GM23338 (cell line): Measurements from ENCODE around the gene SBF1. TPM values are rescaled to one million over a fixed set of nuclear protein-coding genes. Genes with fewer than 3 reads are reported as not detected.

Source experiments
- ATAC-seq: fragments of 200-7000 bp; cut with Tn5 transposase; 3 replicates; pipeline ENCODE4 v1.9.1; 2020
- DNase-seq: peaks from one replicate; pipeline ENCODE4 v3.0.0-alpha.2; 2015; ENCODE audit warnings: low spot score
- H2AFZ ChIP-seq: fragments of 200-600 bp; sonication (generic); 2 replicates; pipeline ENCODE4 v1.8.0; 2016; ENCODE audit warnings: antibody characterized with exemption, mild to moderate bottlenecking, moderate library complexity
- H3F3A ChIP-seq: fragments of 200-600 bp; sonication (generic); replicated peaks from 2 replicates; pipeline ENCODE4 v1.8.0; 2017; ENCODE audit warnings: antibody characterized with exemption, mixed run types, low read depth
- H3K27ac ChIP-seq: fragments of 200-600 bp; sonication (generic); 2 replicates; pipeline ENCODE4 v1.6.1; 2016; ENCODE audit warnings: low read depth
- H3K27me3 ChIP-seq: fragments of 200-600 bp; sonication (generic); 2 replicates; pipeline ENCODE4 v1.8.0; 2016; ENCODE audit warnings: mild to moderate bottlenecking, mixed run types, moderate library complexity; ENCODE audit not compliant: insufficient read depth
- H3K36me3 ChIP-seq: fragments of 200-600 bp; sonication (generic); 2 replicates; pipeline ENCODE4 v1.8.0; 2016; ENCODE audit warnings: mild to moderate bottlenecking; ENCODE audit not compliant: insufficient read depth
- H3K4me1 ChIP-seq: fragments of 200-600 bp; sonication (generic); 2 replicates; pipeline ENCODE4 v1.8.0; 2016; ENCODE audit warnings: mild to moderate bottlenecking, moderate library complexity; ENCODE audit not compliant: insufficient read depth
- H3K4me2 ChIP-seq: fragments of 200-600 bp; sonication (generic); 2 replicates; pipeline ENCODE4 v1.7.1; 2017; ENCODE audit warnings: mixed run types
- H3K4me3 ChIP-seq: fragments of 200-600 bp; sonication (generic); 2 replicates; pipeline ENCODE4 v1.6.1; 2016; ENCODE audit warnings: mixed run types
- H3K79me2 ChIP-seq: fragments of 200-600 bp; sonication (generic); replicated peaks from 2 replicates; pipeline ENCODE4 v1.8.0; 2017; ENCODE audit warnings: mild to moderate bottlenecking; ENCODE audit not compliant: insufficient read depth
- H3K9me2 ChIP-seq: fragments of 200-600 bp; sonication (generic); 2 replicates; pipeline ENCODE4 v1.8.0; 2017; ENCODE audit not compliant: insufficient read depth
- H4K20me1 ChIP-seq: fragments of 200-600 bp; sonication (generic); replicated peaks from 2 replicates; pipeline ENCODE4 v1.8.0; 2017; ENCODE audit warnings: mild to moderate bottlenecking; ENCODE audit not compliant: insufficient read depth
- H3K27ac Mint-ChIP-seq: 2 replicates; pipeline ENCODE4 v1.8.0; 2020; ENCODE audit warnings: inconsistent platforms, mild to moderate bottlenecking, moderate library complexity, mixed read lengths
- H3K27me3 Mint-ChIP-seq: 3 replicates; pipeline ENCODE4 v1.8.0; 2022; ENCODE audit warnings: low read depth, mild to moderate bottlenecking, moderate library complexity, mixed read lengths, inconsistent platforms; ENCODE audit not compliant: insufficient read depth, poor library complexity
- H3K36me3 Mint-ChIP-seq: 3 replicates; pipeline ENCODE4 v1.8.0; 2021; ENCODE audit warnings: low read depth, mild to moderate bottlenecking, inconsistent platforms, moderate library complexity, mixed read lengths
- H3K4me1 Mint-ChIP-seq: 3 replicates; pipeline ENCODE4 v1.8.0; 2020; ENCODE audit warnings: mild to moderate bottlenecking, inconsistent platforms, mixed read lengths
- H3K4me3 Mint-ChIP-seq: 3 replicates; pipeline ENCODE4 v1.8.0; 2021; ENCODE audit warnings: moderate library complexity, mild to moderate bottlenecking, inconsistent platforms, mixed read lengths
- H3K9me3 Mint-ChIP-seq: 3 replicates; pipeline ENCODE4 v1.8.0; 2020; ENCODE audit warnings: moderate library complexity, mild to moderate bottlenecking, inconsistent platforms, mixed read lengths
- JUNB ChIP-seq: IDR thresholded peaks from one replicate; pipeline ENCODE4 v1.6.1; 2016; ENCODE audit warnings: antibody characterized with exemption; ENCODE audit not compliant: unreplicated experiment
- NANOG ChIP-seq: IDR thresholded peaks from 2 replicates; pipeline ENCODE4 v1.6.1; 2016; ENCODE audit warnings: antibody characterized with exemption, borderline replicate concordance
- STAT1 ChIP-seq: IDR thresholded peaks from one replicate; pipeline ENCODE4 v1.6.1; 2016; ENCODE audit warnings: antibody characterized with exemption; ENCODE audit not compliant: unreplicated experiment
- polyA plus RNA-seq: library from polyadenylated mRNA; unstranded; fragments of >200 nt; fragmentation: Nextera tagmentation; extraction: Ambion mirVana; gene quantifications from 2 replicates; pipeline ENCODE4 v1.2.1, GENCODE V29; 2016
- total RNA-seq: library from RNA; depleted of rRNA; stranded (reverse); fragments of >200 nt; shearing (Covaris generic); gene quantifications from 2 replicates; pipeline ENCODE4 v1.2.3, GENCODE V29; 2014
- TF ChIP-seq, protein P1 (sequence below), 2 experiments: fragments of 200-600 bp in 1 of 2; sonication (generic) in 1 of 2; conservative IDR thresholded peaks; 2 replicates each; pipeline versions ENCODE4 v1.5.1 to v1.6.1; 2016 to 2017; ENCODE audit warnings: antibody characterized with exemption in 2 of 2, low read depth in 2 of 2, mild to moderate bottlenecking in 2 of 2, moderate library complexity in 1 of 2
- TF ChIP-seq, protein P2 (sequence below): IDR thresholded peaks from 2 replicates; pipeline ENCODE4 v1.6.1; 2016; ENCODE audit warnings: antibody characterized with exemption
- TF ChIP-seq, protein P3 (sequence below): fragments of 250-450 bp; sonication (Bioruptor Pico); IDR thresholded peaks from 2 replicates; pipeline ENCODE4 v1.5.0; 2020; ENCODE audit warnings: mild to moderate bottlenecking, moderate library complexity

SBF1 gene
- total and polyA plus RNA-seq, 2 experiments from 2014 or later: 26.5 to 85.4 TPM

DNA sequence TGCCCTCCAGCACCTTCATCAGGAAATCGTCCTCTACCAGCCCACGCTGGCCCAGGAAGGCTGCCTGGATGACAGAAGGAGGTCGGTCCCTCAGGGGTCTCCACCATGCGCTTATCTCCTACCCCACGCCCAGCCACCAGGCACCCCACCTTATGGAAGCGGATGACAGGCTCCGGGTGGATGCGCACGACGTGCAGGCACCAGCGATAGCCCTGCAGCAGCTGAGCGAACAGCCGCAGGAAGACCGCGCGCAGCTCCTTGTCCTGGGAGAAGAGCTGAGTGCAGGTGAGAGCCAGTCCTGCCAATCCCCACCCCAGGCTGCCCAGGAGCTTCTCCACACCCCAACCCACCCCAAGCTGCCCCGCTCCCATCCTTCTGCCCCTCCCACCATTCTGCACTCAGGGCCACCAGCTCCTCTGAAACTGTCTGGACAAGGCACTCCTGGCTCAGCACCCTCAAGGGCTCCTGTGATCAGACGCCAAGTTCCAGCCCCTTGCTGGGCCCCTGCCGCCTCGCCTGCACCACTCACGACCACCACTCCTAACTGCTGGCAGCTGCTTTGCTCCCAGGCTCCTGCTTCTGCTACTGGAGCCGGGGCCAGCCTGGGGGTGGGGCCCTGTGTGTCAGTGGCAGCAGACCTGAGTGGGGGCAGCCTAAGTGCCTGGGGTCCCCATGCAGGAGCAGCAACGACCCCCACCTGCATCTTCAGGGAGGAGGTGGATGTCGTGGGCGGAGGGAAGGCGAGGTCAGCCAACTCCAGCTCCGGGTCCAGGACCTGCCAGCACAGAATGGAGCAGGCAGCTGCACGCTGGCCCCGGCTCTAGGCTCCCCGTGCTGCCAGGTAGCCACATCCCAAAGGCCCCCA is 9.5 kb downstream of the SBF1 start:
- Histone ChIP-seq H3K27me3 (no peaks in the 10 kb centered on the region), H3K27ac (no peak overlapping the region), H3K79me2 (peaks cover 22% of the 10 kb centered on the region), H3F3A (0 out of 2 replicates have a peak, but pooled peaks cover 3% of the 10 kb centered on the region), H3K4me3 (no peak overlapping the region), H3K4me2 (no peak overlapping the region), H3K4me1 (peaks cover 6% of the 10 kb centered on the region; the same call in 1 of the 2 replicates), H4K20me1 (peaks cover 16% of the 10 kb centered on the region), H3K36me3 (no peaks in the 10 kb centered on the region), H2AFZ (no peak overlapping the region), H3K9me2 (no peaks in the 10 kb centered on the region)
- TF ChIP-seq STAT1 (no peak), JUNB (no peak), NANOG (no peak)
- TF ChIP-seq, protein P1, sequence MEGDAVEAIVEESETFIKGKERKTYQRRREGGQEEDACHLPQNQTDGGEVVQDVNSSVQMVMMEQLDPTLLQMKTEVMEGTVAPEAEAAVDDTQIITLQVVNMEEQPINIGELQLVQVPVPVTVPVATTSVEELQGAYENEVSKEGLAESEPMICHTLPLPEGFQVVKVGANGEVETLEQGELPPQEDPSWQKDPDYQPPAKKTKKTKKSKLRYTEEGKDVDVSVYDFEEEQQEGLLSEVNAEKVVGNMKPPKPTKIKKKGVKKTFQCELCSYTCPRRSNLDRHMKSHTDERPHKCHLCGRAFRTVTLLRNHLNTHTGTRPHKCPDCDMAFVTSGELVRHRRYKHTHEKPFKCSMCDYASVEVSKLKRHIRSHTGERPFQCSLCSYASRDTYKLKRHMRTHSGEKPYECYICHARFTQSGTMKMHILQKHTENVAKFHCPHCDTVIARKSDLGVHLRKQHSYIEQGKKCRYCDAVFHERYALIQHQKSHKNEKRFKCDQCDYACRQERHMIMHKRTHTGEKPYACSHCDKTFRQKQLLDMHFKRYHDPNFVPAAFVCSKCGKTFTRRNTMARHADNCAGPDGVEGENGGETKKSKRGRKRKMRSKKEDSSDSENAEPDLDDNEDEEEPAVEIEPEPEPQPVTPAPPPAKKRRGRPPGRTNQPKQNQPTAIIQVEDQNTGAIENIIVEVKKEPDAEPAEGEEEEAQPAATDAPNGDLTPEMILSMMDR (conservative IDR thresholded peaks at IDR 0.05; ENCODE audit: low read depth in 2 of 2): no peak
- TF ChIP-seq, protein P2, sequence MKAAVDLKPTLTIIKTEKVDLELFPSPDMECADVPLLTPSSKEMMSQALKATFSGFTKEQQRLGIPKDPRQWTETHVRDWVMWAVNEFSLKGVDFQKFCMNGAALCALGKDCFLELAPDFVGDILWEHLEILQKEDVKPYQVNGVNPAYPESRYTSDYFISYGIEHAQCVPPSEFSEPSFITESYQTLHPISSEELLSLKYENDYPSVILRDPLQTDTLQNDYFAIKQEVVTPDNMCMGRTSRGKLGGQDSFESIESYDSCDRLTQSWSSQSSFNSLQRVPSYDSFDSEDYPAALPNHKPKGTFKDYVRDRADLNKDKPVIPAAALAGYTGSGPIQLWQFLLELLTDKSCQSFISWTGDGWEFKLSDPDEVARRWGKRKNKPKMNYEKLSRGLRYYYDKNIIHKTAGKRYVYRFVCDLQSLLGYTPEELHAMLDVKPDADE: no peak
- TF ChIP-seq, protein P3, sequence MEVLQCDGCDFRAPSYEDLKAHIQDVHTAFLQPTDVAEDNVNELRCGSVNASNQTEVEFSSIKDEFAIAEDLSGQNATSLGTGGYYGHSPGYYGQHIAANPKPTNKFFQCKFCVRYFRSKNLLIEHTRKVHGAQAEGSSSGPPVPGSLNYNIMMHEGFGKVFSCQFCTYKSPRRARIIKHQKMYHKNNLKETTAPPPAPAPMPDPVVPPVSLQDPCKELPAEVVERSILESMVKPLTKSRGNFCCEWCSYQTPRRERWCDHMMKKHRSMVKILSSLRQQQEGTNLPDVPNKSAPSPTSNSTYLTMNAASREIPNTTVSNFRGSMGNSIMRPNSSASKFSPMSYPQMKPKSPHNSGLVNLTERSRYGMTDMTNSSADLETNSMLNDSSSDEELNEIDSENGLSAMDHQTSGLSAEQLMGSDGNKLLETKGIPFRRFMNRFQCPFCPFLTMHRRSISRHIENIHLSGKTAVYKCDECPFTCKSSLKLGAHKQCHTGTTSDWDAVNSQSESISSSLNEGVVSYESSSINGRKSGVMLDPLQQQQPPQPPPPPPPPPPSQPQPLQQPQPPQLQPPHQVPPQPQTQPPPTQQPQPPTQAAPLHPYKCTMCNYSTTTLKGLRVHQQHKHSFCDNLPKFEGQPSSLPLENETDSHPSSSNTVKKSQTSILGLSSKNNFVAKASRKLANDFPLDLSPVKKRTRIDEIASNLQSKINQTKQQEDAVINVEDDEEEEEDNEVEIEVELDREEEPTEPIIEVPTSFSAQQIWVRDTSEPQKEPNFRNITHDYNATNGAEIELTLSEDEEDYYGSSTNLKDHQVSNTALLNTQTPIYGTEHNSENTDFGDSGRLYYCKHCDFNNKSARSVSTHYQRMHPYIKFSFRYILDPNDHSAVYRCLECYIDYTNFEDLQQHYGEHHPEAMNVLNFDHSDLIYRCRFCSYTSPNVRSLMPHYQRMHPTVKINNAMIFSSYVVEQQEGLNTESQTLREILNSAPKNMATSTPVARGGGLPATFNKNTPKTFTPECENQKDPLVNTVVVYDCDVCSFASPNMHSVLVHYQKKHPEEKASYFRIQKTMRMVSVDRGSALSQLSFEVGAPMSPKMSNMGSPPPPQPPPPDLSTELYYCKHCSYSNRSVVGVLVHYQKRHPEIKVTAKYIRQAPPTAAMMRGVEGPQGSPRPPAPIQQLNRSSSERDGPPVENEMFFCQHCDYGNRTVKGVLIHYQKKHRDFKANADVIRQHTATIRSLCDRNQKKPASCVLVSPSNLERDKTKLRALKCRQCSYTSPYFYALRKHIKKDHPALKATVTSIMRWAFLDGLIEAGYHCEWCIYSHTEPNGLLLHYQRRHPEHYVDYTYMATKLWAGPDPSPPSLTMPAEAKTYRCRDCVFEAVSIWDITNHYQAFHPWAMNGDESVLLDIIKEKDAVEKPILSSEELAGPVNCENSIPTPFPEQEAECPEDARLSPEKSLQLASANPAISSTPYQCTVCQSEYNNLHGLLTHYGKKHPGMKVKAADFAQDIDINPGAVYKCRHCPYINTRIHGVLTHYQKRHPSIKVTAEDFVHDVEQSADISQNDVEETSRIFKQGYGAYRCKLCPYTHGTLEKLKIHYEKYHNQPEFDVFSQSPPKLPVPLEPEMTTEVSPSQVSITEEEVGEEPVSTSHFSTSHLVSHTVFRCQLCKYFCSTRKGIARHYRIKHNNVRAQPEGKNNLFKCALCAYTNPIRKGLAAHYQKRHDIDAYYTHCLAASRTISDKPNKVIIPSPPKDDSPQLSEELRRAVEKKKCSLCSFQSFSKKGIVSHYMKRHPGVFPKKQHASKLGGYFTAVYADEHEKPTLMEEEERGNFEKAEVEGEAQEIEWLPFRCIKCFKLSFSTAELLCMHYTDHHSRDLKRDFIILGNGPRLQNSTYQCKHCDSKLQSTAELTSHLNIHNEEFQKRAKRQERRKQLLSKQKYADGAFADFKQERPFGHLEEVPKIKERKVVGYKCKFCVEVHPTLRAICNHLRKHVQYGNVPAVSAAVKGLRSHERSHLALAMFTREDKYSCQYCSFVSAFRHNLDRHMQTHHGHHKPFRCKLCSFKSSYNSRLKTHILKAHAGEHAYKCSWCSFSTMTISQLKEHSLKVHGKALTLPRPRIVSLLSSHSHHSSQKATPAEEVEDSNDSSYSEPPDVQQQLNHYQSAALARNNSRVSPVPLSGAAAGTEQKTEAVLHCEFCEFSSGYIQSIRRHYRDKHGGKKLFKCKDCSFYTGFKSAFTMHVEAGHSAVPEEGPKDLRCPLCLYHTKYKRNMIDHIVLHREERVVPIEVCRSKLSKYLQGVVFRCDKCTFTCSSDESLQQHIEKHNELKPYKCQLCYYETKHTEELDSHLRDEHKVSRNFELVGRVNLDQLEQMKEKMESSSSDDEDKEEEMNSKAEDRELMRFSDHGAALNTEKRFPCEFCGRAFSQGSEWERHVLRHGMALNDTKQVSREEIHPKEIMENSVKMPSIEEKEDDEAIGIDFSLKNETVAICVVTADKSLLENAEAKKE (CRISPR knock-in tag): no peak
- Mint-ChIP-seq H3K4me3 (no peak overlapping the region), H3K4me1 (peaks cover 12% of the 10 kb centered on the region), H3K27ac (no peak overlapping the region), H3K36me3 (peaks cover 36% of the 10 kb centered on the region), H3K27me3 (peaks cover 10% of the 10 kb centered on the region), H3K9me3 (no peaks in the 10 kb centered on the region)
- no peak for ATAC-seq
- no peak for DNase-seq
